ENCODE measurements around the gene FNDC10. TPM values are rescaled to one million over a fixed set of nuclear protein-coding genes. Genes with fewer than 3 reads are reported as not detected.
A peak's percentile ranks its signal among the peaks of the same experiment; 100 is the strongest.
"Not testable (repeated sequence)": the region's sequence is repeated elsewhere in the genome, so short reads cannot be mapped to it uniquely, and the experiment has no call there.

FNDC10 gene
- total RNA-seq, 2 donors from 2014 or later: 1.00 to 1.5 TPM

DNA sequence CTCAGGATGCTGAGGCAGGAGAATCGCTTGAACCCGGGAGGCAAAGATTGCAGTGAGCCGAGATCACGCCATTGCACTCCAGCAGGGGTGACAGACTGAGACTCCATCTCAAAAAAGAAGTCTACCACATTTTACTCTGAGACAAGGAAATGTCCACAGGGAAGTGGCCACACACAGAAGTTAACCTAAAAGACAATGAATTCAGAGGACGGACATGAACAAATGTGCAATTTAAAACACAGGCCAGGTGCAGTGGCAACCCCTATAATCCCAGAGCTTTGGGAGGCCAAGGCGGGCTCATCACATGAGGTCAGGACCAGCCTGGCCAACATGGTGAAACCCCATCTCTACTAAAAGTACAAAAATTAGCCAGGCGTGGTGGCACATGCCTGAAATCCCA, 42.2 kb downstream of the FNDC10 start:
- not testable (repeated sequence) for H3K27ac Mint-ChIP-seq; ATAC-seq (replicated peaks in 1 of 2); H3K4me3 Mint-ChIP-seq; H3K36me3 Mint-ChIP-seq (ENCODE audit: insufficient read depth in 2 of 2); H3K4me1 Mint-ChIP-seq (ENCODE audit: low read depth); DNase-seq; H3K27me3 Mint-ChIP-seq (ENCODE audit: low read depth); H3K9me3 Mint-ChIP-seq

DNA sequence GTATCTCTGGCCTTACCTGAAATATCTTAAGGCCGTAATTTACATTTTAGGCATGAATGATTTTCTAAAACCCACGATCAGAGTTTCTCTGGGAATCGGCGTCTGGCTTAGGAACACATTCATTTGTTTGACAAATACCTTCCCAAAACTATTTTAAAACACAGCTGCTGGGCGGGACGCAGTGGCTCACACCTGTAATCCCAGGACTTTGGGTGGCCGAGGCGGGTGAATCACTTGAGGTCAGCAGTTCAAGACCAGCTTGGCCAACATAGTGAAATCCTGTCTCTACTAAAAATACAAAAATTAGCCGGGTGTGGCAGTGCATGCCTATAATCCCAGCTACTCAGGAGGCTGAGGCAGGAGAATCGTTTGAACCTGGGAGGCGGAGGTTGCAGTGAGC, 43.0 kb downstream of the FNDC10 start:
- not testable (repeated sequence) for H3K27ac Mint-ChIP-seq; DNase-seq; H3K4me1 Mint-ChIP-seq (ENCODE audit: low read depth); H3K9me3 Mint-ChIP-seq; H3K4me3 Mint-ChIP-seq; H3K27me3 Mint-ChIP-seq (ENCODE audit: low read depth); H3K36me3 Mint-ChIP-seq (ENCODE audit: insufficient read depth in 2 of 2); ATAC-seq (replicated peaks in 1 of 2)

DNA sequence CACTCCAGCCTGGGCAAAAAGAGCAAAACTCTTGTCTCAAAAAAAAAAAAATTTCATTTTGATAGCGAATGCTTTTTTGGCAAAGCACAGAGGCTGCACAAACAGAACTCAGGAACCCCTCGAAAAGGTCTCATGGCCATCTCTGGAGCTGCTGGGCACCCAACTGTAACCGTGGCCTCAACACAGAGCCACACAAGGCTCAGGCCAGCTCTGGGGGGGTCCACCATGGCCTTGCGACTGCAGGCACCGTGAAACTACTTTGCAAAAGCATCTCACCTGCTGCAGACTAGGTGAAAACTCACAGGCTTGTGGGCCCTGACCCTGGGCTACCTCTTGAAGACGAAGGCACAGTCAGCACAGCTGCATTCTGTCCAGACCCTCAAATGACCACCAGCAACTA, 43.4 kb downstream of the FNDC10 start:
- Mint-ChIP-seq H3K4me1 (ENCODE audit: low read depth) (no peaks in the 10 kb centered on the region), H3K4me3 (no peak overlapping the region), H3K9me3 (no peaks in the 10 kb centered on the region), H3K27me3 (ENCODE audit: low read depth) (no peaks in the 10 kb centered on the region), H3K27ac (no peak overlapping the region), H3K36me3 (ENCODE audit: insufficient read depth in 2 of 2) (peaks cover 0 to 1% of the 10 kb centered on the region in 2 donors)
- DNase-seq: no peak
- ATAC-seq (replicated peaks in 1 of 2): no peak

GRCh38 chr1:1554926-1555915, 44.7 kb downstream of the FNDC10 start:
- H3K9me3 Mint-ChIP-seq: no peaks in the 10 kb centered on the region
- DNase-seq (no peak), ATAC-seq (replicated peaks in 1 of 2) (peak in 1 of 2 donors; percentile 12)
- H3K36me3 Mint-ChIP-seq (ENCODE audit: insufficient read depth in 2 of 2): peaks cover 0 to 1% of the 10 kb centered on the region in 2 donors
- no peak overlapping the region for H3K27ac Mint-ChIP-seq
- no peaks in the 10 kb centered on the region for H3K27me3 Mint-ChIP-seq (ENCODE audit: low read depth)
- no peaks in the 10 kb centered on the region for H3K4me1 Mint-ChIP-seq (ENCODE audit: low read depth)
- H3K4me3 Mint-ChIP-seq: no peak overlapping the region

- ATAC-seq (replicated peaks in 1 of 2): peak in 1 of 2 donors; percentile 19
These were observed 45.4 kb downstream of the FNDC10 start for GRCh38 chr1:1554550-1554925.

DNA sequence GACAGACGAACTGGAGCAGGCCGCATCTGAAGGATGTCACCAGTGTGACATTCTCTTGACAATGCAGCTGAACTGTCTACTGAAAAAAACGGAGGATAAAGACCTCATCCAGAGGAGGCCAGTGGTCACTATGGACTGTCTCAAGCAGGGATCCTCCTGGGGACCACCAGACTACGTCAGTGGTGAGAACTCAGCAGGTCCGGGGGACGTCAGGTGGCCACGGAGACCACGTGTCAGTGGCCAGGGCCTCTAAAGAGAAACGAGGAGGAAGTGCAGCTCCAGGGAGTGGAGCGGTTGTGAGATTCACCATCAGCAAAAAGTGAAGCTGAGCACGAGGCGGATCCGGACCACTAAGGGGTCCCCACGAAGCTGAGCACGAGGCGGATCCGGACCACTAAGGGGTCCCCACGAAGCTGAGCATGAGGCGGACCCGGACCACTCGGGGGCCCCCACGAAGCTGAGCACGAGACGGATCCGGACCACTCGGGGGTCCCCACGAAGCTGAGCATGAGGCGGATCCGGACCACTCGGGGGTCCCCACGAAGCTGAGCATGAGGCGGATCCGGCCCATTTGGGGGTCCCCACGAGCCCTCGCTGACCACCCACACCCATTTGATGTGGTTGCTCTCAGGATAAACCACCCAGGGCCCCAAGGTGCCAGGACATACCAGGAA, 46.0 kb downstream of the FNDC10 start:
- Mint-ChIP-seq H3K4me1 (ENCODE audit: low read depth) (no peaks in the 10 kb centered on the region), H3K36me3 (ENCODE audit: insufficient read depth in 2 of 2) (peaks cover 0 to 1% of the 10 kb centered on the region in 2 donors)
- DNase-seq: no peak

More at GRCh38 chr1:1554550-1554925, 45.4 kb downstream of the FNDC10 start:
- no peaks in the 10 kb centered on the region for H3K27me3 Mint-ChIP-seq (ENCODE audit: low read depth)
- H3K36me3 Mint-ChIP-seq (ENCODE audit: insufficient read depth in 2 of 2): peaks cover 0 to 1% of the 10 kb centered on the region in 2 donors
- no peaks in the 10 kb centered on the region for H3K4me1 Mint-ChIP-seq (ENCODE audit: low read depth)
- H3K27ac Mint-ChIP-seq: no peak overlapping the region
- no peaks in the 10 kb centered on the region for H3K9me3 Mint-ChIP-seq
- H3K4me3 Mint-ChIP-seq: no peak overlapping the region
- no peak for DNase-seq

GRCh38 chr1:1552263-1552639, 47.7 kb downstream of the FNDC10 start:
- no peak for ATAC-seq (replicated peaks in 1 of 2)
- Mint-ChIP-seq H3K36me3 (ENCODE audit: insufficient read depth in 2 of 2) (peaks cover 0 to 1% of the 10 kb centered on the region in 2 donors), H3K4me1 (ENCODE audit: low read depth) (no peaks in the 10 kb centered on the region), H3K27me3 (ENCODE audit: low read depth) (no peaks in the 10 kb centered on the region), H3K27ac (no peak overlapping the region), H3K9me3 (no peaks in the 10 kb centered on the region), H3K4me3 (no peak overlapping the region)
- DNase-seq: no peak

More for the DNA sequence above, 46.0 kb downstream of the FNDC10 start:
- Mint-ChIP-seq H3K27ac (no peak overlapping the region), H3K27me3 (ENCODE audit: low read depth) (no peaks in the 10 kb centered on the region), H3K9me3 (no peaks in the 10 kb centered on the region), H3K4me3 (no peak overlapping the region)
- ATAC-seq (replicated peaks in 1 of 2): no peak

- Mint-ChIP-seq H3K4me1 (ENCODE audit: low read depth) (no peaks in the 10 kb centered on the region), H3K9me3 (no peaks in the 10 kb centered on the region), H3K36me3 (ENCODE audit: insufficient read depth in 2 of 2) (peaks cover 0 to 1% of the 10 kb centered on the region in 2 donors), H3K4me3 (no peak overlapping the region), H3K27ac (no peak overlapping the region), H3K27me3 (ENCODE audit: low read depth) (no peaks in the 10 kb centered on the region)
- ATAC-seq (replicated peaks in 1 of 2) (no peak), DNase-seq (no peak)
These were observed 48.2 kb downstream of the FNDC10 start for GRCh38 chr1:1551524-1552262.

DNA sequence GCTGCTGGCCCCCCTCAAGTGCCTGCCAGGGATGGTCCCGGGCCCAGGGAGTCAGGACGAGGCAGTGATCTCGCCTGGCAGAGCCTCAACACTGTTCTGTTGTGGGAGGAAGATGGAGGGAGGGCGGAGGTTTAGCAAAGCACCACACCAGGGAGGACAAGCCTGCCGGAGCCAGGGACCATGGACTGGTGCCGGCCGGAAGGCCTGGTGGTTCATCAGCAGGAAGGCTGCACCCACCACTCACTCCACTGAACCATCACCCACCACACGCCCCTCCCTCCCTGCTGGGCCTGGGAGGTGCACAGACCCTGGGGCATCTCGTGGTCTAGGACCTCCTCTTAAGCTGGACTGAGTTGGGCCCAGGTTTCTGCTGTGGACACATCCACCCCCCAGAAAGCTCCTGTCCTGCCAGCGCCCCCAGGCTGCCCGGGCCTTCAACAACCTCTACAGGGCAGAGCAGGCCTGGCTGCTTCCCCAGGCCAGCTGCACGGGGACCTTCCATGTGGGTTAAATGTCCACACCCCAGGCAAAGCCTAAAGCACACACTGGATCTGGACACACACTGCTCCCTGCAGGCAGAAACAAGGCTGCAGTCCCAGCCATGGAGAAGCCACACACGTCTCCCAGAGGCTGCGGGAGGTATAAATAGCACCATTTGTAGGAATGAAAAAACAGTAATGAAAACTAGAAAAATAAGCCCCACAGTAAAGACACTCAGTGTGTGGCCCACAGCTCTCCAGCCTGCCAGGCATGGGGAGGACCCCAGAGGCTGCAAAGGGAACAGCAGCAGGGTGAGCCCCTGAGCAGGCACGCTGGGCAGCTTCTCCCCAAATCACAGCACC, 49.1 kb downstream of the FNDC10 start:
- ATAC-seq (replicated peaks in 1 of 2) (no peak), DNase-seq (no peak)
- no peak overlapping the region for H3K27ac Mint-ChIP-seq
- H3K9me3 Mint-ChIP-seq: no peaks in the 10 kb centered on the region
- H3K4me3 Mint-ChIP-seq: no peak overlapping the region
- H3K27me3 Mint-ChIP-seq (ENCODE audit: low read depth): no peaks in the 10 kb centered on the region
- no peaks in the 10 kb centered on the region for H3K4me1 Mint-ChIP-seq (ENCODE audit: low read depth)
- H3K36me3 Mint-ChIP-seq (ENCODE audit: insufficient read depth in 2 of 2): peaks cover 0 to 1% of the 10 kb centered on the region in 2 donors

DNA sequence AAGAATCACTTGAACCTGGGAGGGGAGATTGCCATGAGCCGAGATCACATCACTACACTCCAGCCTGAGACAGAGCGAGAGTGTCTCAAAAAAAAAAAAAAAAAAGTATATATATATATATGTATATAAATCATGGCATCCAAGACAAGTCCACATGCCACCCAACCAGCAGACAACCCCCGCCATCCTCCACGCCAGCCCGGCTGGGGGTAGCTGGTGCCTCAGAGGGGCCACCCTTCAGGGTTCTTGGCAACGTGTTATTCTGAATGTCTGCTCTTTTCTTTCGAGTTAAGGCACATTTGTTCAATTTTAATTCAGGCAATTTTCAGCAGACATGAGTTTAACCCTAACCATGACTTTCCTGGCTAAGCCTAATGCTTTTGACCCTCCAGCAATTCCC, 49.8 kb downstream of the FNDC10 start:
- Mint-ChIP-seq H3K36me3 (ENCODE audit: insufficient read depth in 2 of 2) (no peaks in the 10 kb centered on the region), H3K4me3 (no peak overlapping the region), H3K27ac (no peak overlapping the region), H3K27me3 (ENCODE audit: low read depth) (no peaks in the 10 kb centered on the region), H3K9me3 (no peaks in the 10 kb centered on the region), H3K4me1 (ENCODE audit: low read depth) (no peaks in the 10 kb centered on the region)
- DNase-seq (no peak), ATAC-seq (replicated peaks in 1 of 2) (no peak)

GRCh38 chr1:1548591-1548990, 51.3 kb downstream of the FNDC10 start:
- DNase-seq: no peak

More at GRCh38 chr1:1548591-1548990, 51.3 kb downstream of the FNDC10 start:
- Mint-ChIP-seq H3K9me3 (no peaks in the 10 kb centered on the region), H3K4me1 (ENCODE audit: low read depth) (no peaks in the 10 kb centered on the region), H3K36me3 (ENCODE audit: insufficient read depth in 2 of 2) (peaks cover 0 to 2% of the 10 kb centered on the region in 2 donors), H3K4me3 (no peak overlapping the region), H3K27me3 (ENCODE audit: low read depth) (no peaks in the 10 kb centered on the region), H3K27ac (no peak overlapping the region)
- ATAC-seq (replicated peaks in 1 of 2): no peak

Measured in activated T-cell treated with anti-CD3 and anti-CD28 coated beads, Interleukin-2, amount 50 U/mL, for 72 hours (primary cell).